Measurements from ENCODE around the gene IDS.
A peak's percentile ranks its signal among the peaks of the same experiment; 100 is the strongest.
"Not testable (repeated sequence)": the region's sequence is repeated elsewhere in the genome, so short reads cannot be mapped to it uniquely, and the experiment has no call there.

The IDS gene

DNA sequence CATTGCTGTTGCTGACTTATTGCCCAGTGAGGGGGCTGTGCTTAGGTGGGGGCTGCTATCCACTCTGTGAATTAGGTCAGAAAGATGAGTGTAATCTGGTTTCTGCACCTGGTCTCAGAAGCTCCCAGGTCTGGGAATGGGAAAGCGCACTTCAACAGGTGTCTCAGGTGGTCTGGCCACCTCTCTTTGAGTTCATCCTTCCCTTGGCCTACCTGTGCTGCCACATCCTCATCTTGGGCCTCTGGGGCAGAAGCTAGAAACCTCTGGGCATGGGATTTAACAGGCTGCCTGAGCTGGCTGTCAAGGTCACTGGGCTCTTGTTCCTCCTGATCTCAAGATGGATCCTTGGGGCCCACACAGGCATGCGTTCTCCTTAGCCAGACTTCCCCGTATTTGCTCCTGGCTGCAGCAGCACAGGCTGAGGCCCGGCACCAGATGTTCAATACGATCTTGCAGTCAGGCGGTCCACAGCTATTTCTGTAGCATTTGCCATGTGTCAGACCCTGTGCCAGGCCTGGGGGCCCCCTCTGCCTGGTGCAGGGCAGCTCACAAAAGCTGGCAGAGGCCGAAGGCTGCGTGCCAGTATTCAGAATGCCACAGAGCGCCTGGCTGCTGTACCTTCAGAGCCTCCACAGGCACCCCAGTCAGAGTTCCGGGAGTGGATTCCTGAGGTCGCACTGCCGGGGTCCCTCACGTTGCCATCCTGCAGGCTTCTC lies 21.4 kb upstream of the IDS start:
- not testable (repeated sequence) for DNase-seq

DNA sequence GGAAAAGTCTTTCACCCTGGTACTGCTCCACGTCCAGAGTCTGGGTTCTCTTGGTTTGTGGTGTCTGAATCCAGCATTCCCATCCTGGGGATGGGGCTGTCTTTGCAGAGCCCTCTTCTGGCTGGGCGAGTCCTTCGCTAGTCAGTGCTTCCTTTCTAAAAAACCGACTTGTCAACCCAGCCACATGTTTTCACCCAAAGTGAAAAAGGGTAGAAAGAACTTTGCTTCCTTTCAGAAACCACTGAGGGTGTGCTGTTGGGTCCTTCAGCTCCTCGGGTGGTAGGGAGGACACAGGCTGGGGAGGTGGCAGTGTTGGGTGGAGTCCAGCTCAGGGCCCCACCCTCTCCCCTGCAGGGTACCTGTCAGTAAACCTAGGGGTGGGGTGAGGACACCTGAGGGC lies 20.8 kb upstream of the IDS start:
- not testable (repeated sequence) for DNase-seq

DNA sequence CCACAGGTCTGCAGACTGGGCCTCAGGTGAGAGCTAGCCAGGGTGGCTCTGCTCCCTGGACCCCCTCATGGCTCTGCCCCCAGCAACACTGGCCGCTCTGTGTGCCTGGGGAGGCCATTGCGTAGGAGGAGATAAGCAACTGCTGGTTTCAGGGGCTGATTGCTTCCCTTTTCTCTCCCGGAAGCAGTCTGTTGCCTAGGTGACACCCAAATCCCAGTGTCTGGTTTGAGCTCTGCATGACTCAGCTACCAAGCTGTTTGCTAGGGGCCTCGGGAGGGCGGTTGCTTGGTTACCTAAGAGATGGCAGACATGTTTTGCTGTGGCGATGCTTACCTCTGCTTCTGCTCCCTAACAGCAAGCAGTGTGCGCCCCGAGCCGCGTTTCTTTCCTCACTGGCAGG lies 20.3 kb upstream of the IDS start:
- peak; percentile 48 for DNase-seq

DNA sequence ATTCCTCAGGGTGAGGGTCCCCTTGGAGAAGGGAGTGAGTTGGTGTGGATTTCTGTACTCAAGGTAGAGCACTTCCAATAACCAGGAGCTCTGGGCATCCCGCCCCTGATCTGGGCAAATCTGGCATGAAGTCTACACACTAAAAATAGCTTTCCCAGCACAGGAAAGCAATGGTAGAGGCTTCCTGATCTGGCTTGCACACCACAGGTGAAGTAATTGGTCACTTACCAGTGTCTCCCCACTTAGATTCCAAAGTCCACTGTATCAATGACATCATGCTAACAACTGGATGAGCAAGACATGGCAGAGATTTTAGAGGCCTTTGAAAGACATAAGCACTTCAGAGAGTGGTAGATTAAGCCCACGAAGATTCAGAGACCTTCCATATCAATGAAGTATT lies 17.8 kb upstream of the IDS start:
- DNase-seq: no peak

DNA sequence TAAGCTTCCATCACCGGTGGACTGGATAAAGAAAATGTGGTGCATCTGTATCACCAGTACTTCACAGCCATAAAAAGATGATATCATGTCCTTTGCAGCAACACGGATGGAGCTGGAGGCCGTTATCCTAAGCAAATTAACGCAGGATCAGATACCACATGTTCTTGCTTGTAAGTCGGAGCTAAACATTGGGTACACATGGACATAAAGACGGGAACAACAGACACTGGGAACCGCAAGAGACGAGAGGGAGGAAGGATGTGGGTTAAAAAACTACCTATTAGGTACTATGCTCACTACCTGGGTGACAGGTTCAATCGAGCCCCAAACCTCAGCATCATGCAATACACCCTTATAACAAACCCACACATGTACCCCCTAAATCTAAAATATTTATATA lies 16.3 kb upstream of the IDS start:
- DNase-seq: no peak

DNA sequence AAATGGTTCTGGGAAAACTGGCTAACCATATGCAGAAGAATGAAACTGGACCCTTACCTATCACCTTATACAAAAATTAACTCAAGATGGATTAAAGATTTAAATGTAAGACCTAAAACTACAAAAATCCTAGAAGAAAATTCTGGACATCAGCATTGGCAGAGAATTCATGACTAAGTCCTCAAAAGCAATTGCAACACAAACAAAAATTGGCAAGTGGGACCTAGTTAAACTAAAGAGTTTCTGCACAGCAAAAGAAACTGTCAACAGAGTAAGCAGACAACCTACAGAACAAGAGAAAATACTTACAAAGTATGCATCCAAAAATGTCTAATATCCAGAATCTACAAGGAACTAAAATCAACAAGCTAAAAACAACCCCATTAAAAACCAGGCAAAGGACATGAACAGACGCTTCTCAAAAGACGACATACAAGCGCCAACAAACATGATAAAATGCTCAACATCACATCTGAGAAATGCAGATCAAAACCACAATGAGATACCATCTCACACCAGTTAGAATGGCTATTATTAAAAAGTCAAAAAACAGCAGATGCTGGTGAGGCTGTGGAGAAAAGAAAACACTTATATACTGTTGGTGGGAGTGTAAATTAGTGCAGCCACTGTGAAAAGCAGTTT lies 15.7 kb upstream of the IDS start:
- not testable (repeated sequence) for DNase-seq

DNA sequence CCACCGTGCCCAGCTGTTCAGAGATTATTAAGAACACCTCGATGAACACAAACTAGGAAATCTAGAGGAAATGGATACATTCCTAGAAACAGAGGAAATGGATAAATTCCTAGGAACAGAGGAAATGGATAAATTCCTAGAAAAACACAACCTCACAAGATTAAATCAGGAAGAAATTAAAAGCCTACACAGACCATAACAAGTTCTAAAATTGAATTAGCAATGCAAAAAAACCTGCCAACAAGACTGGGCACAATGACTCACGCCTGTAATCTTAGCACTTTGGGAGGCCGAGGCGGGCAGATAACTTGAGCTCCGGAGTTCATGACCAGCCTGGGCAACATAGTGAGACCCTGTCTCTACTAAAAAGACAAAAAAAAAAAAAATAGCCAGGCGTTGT lies 13.1 kb upstream of the IDS start:
- DNase-seq: no peak

DNA sequence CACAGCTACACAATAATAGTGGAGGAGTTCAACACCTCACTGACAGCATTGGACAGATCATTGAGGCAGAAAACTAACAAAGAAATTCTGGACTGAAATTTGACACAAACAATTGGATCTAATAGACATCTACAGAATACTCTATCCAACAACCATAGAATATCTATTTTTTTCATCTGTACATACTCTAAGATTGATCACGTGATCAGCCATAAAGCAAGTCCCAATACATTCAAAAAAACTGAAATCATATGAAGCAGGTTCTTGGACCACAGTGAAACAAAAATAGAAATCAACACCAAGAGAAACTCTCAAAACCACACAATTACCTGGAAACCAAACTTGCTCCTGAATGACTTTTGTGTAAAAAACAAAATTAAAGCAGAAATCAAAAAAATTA lies 12.2 kb upstream of the IDS start:
- DNase-seq: no peak

DNA sequence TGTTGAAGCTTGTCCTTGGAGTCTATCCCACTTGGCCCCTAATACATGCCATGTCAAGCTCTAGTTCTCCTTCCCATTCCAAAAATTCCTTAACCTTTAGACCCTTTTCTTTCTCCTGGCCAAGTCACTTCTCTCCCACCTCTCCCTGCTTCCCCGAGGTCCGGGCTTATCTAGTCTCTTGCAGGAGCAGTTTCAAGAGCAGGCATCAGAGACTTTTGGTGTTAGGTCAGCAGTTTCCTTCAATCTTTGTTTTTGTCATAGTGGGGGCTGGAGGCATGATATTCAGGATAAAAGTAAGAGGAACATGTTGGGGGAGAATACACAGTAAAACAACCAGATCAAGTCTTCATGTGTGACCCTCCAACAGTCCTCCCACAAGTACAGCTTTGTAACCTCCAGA lies 11.5 kb upstream of the IDS start:
- DNase-seq: no peak

DNA sequence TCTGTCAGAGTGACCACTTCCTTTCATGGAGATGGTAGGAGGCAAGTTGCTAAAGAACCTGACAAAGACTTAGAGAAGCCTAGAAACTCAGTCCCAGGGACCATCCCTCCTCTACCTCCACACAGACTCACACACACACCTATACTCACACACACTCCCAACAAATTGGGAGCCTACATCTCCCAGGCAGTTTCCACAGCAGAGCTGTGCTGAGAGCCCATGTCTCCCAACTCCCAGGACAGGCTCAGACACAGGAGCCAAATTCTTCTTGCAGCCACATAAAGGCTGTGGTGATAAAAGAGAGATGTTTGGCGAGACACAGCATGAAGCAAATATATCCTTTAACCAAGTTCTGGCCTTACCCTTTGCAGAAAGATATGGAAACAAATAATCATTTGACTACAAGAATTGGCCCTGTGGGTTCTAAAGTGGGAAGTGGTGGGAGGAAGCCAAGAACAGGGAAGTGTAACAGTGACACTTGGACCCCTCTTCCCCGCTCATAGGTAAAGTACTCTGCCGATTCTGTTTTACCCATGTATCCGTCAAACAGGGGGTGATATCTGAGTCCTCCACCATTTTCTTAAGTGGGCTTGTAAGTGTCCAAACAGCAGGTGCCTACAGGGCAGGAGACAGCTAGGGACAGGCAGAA lies 11.0 kb upstream of the IDS start:
- no peak for DNase-seq

DNA sequence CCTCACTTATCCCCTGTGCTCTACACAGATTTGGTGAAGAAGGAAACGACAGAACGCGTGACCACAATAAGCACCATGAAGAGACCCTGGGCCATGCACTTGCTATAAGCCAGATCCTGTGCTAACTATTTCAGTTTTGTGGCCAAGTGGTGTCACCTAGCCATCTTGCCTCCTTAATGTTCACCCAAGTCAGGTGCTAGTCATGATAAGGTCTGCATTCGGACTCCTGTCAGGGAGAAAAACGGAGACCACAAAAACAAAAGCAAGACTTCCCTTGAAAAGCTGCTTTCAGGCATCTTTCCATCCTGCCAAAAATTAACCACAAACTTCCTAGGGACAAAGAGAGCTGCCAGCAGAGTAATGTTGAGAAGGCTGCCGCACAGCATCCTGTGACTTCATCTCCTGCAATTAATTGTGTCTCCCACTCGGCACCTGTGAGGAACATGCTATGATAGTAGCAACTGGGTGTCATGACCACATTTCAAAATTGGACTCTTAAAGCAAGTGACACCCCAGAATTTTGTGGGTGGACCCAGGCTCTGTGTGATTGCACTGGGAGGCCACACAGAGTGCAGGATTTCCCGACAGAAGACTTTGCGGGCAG lies 8.8 kb upstream of the IDS start:
- no peak for DNase-seq

DNA sequence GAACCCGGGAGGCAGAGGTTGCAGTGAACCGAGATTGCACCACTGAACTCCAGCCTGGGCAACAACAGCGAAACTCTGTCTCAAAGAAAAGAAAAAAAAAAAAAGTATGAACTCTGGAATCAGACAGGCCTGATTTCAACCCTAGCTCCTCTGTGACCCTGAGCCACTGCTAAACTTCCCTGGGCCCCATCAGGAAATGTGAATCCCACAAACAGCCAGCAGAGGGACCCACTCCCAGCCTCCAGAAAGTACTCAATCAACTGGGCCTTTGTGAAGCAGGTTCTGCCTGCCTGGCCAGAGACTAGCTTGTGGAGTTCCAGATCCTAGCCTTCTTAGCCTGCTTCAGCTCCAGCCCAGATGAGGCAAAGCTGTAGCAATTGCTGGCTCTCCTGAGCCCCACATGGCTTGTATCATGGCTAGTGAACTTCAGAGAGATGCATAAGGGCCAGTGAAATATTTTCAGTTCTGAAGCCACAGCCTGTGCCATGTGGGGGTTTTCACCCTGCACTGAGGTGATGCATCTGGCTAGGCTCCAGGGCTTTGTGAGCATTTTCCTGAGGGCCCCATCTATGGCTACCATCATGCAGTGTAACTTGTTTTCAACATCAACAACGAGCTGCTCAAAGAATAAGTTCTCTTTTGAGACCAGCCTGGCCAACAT lies 7.2 kb upstream of the IDS start:
- peak; percentile 15 for DNase-seq

DNA sequence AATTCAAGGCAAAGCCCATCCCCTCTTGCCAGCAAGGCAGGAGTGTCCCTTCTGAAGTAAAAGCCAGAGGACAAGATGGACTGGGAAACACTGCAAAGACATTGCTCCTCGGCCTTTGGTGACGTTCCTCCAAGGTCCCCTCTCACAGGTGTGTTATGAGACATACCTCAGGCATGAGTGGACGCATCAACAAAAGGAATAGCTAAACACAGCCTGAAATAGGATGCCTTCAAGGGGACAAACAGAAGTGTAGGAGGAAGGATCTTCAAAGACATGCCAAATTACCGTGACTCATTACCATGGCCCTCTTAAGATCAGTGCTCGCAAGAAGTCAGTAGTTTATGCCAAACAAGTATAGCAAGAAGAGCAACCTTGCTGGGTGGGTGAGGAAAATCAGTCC lies 6.0 kb upstream of the IDS start:
- no peak for DNase-seq

DNA sequence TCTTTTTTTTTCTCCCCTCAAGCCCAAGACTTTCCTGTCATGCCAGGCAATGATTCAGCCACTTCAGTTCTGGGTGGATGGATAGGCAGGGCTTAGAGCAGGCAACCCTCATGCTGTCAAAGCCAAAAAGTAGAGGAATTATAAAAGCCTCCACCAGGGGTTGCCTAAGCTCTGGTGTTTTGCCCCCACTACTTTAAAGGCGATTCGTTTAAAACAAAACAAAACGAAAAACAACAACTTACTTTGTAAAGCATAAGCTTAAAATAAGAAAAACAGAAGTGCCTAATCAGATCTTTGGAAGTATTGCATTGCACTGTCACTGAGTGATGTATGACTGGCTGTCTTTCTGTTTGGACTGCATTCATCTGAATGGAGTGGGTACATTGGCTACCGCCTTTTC lies 5.3 kb upstream of the IDS start:
- DNase-seq: no peak

DNA sequence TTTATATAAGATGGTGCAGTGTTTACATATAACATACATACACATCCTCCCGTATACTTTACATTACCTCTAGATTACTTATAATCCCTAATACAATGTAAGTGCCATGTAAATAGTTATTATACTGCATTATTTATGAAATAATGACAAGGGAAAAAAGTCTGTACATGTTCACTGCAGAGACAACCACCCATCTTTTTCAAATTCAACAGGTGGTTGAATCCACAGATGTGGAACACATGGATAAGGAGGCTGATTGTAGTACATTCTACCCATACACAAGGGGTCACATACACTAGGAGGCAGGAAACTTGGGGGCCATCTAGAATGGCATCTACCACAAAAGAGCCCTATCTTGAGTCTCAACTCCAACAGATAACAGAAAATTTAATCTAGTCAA lies 3.4 kb upstream of the IDS start:
- no peak for DNase-seq

DNA sequence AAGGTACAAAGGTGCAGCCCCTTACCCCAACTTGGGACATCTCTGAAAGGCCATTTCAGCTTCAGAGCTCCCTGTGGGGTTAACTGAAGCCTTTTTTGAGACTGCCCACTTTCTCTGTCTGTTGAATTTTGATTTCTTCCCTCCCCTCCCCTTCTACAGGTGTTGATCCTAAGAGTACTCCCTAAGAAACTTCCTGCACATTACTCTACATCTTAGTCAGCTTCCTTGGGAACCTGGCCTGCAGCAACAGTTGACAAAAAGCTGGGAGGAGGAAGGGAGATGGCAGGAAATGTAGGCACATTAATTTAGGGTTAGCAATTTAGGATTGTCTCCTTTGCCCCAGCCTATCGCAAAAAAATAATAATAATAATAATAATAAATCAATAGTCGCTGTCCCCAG lies 1.2 kb upstream of the IDS start:
- DNase-seq: no peak

DNA sequence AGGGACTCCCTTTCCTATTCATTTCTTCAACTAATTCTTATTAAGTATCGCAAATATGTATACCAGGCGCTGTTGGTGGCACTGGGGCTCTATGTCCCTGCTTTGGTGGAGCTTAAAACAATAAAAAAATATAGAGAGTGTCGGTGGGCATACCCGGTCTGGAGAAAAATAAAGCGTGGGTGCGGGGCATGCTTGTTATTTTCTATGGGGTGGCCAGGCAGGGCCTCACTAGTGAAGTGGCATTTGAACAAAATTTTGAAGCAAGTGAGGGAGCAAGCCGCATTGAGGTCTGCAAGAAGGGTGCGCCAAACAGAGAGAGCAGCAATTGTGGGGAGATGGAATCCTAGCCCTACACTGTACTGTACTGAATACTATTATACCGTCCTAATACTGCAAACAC lies 565 bp upstream of the IDS start:
- no peak for DNase-seq

DNA sequence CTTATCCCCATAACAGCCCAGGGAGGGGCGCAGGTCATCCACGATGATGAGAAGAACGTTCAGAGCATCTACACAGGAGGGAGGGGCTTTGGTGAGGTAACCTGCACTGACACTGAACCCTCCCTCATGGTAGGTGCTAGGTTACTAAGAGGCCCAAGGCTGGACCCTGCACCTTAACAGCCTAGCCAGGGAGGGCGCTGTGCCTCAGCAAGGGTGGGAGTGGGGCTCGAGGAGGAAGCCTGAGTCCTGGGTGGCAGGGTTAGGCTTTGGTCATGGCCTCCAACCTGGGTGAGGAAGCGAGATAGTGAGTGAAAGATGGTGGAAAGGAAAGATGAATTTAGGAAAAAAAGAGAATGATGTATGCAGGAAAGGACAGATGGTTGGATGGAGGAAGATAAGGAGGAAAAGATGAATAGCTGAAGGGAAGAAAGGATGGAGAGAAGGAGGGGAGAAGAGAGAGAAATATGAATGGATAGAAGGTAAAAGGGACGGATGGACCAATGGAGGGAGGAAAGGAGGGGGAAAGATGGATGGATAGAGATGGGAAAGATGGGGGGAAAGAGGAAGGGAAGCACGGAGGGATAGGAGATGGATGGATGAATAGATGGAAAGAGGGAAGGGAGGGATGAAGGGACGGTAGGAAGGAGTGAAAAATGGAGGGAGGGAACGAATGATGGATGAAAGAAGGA lies 736 bp downstream of the IDS start:
- DNase-seq: no peak

DNA sequence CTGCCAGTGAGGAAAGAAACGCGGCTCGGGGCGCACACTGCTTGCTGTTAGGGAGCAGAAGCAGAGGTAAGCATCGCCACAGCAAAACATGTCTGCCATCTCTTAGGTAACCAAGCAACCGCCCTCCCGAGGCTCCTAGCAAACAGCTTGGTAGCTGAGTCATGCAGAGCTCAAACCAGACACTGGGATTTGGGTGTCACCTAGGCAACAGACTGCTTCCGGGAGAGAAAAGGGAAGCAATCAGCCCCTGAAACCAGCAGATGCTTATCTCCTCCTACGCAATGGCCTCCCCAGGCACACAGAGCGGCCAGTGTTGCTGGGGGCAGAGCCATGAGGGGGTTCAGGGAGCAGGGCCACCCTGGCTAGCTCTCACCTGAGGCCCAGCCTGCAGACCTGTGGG lies 1.7 kb downstream of the IDS start:
- peak; percentile 20 for DNase-seq

DNA sequence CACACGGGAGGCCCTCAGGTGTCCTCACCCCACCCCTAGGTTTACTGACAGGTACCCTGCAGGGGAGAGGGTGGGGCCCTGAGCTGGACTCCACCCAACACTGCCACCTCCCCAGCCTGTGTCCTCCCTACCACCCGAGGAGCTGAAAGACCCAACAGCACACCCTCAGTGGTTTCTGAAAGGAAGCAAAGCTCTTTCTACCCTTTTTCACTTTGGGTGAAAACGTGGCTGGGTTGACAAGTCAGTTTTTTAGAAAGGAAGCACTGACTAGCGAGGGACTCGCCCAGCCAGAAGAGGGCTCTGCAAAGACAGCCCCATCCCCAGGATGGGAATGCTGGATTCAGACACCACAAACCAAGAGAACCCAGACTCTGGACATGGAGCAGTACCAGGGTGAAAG lies 2.2 kb downstream of the IDS start:
- not testable (repeated sequence) for DNase-seq

DNA sequence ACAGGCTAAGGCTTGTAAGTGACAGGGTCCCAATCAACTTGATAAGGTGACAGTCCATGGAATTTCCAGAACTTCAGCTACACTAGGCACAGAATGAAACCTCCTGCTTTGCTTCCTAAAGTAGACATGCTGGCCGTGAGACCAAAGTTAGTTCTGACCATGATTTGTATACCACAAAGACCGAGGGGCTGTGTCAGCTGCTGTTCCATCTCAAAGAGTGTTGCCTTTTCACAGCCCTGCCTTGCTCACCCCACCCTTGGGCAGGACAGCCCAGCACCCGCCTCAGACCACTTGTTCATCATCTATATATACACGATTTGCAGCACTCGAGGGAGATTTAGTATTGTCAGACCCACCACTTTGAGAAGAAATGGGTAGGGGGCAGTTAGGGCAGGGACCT lies 5.3 kb downstream of the IDS start:
- no peak for DNase-seq

DNA sequence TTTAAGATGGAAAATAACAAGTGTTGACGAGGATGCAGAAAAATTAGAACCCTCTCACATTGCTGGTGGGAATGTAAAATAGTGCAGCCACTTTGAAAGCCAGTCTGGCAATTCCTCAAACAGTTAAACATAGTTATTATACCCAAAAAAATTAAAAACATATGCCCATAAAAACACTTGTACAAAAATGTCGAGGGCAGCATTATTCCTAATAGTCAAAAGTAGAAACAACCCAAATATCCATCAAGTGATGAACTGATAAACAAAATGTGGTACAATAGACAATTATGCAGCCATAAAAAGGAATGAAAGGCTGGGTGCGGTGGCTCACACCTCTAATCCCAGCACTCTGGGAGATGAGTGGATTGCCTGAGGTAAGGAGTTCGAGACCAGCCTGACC lies 6.3 kb downstream of the IDS start:
- no peak for DNase-seq

DNA sequence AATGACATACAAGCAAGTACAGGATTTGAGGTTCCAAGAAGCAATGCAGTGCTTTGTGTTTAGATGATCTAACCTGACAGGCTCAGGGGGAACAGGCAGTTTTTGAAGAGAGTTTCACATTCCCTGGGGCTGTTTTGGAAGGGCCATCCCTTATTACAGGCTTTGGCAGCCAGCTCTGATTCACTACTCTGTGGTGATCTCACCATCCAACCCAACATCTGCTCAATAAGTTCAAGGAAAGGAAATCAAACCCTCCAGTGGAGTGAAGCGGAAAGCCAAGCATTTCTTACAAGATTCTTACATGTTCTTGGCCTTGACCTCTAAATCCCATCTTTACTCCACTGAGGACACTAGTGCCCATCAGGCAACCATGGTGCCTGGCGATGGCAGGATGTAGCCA lies 7.5 kb downstream of the IDS start:
- no peak for DNase-seq

Data from NCI-H774 (cell line).